Measurements from ENCODE around the gene ATP6V0A4.

GRCh38 chr7:138705167-138705566, 92.8 kb downstream of the ATP6V0A4 start:
- TF ChIP-seq, protein P1, sequence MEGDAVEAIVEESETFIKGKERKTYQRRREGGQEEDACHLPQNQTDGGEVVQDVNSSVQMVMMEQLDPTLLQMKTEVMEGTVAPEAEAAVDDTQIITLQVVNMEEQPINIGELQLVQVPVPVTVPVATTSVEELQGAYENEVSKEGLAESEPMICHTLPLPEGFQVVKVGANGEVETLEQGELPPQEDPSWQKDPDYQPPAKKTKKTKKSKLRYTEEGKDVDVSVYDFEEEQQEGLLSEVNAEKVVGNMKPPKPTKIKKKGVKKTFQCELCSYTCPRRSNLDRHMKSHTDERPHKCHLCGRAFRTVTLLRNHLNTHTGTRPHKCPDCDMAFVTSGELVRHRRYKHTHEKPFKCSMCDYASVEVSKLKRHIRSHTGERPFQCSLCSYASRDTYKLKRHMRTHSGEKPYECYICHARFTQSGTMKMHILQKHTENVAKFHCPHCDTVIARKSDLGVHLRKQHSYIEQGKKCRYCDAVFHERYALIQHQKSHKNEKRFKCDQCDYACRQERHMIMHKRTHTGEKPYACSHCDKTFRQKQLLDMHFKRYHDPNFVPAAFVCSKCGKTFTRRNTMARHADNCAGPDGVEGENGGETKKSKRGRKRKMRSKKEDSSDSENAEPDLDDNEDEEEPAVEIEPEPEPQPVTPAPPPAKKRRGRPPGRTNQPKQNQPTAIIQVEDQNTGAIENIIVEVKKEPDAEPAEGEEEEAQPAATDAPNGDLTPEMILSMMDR (IDR thresholded peaks at IDR 0.05), result no peak
- TF ChIP-seq POLR2A (IDR thresholded peaks at IDR 0.05), result no peak

All from lower leg skin (tissue), 3 donors.